SU-DHL-6 (cell line): Measurements from ENCODE around the gene TBC1D19.

Experiments
- EZH2phosphoT487 ChIP-seq: fragments of 200-600 bp; sonication (generic), shearing (Covaris generic); conservative IDR thresholded peaks from 2 replicates; pipeline ENCODE4 v1.6.1; 2018; ENCODE audit warnings: mild to moderate bottlenecking, antibody characterized with exemption, low read length, moderate library complexity, mixed read lengths
- TF ChIP-seq, protein P1 (sequence below): fragments of 200-600 bp; sonication (generic); IDR thresholded peaks from one replicate; pipeline ENCODE4 v1.5.1; 2017; ENCODE audit warnings: antibody characterized with exemption, mild to moderate bottlenecking, low read length, moderate library complexity; ENCODE audit not compliant: insufficient read depth, poor library complexity, severe bottlenecking

DNA sequence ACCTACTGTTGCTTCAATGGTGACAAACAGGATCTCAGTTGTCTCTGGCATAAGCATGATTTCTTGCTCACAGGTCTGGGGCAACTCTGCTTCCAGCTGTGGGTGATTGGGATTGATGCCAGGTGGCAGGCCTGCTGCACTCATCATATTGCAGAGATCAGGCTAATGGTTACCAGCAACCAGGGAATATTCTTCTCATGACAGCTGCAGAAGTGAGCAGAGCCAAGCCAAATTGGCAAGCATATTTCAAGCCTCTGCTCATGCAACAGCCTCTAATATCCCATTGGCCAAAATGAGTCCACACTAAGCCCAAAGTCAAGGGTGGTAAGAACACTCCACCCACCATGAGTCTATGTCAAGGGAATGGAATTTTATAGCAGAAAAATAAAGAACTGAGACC lies 26.7 kb upstream of the TBC1D19 start:
- TF ChIP-seq, protein P1, sequence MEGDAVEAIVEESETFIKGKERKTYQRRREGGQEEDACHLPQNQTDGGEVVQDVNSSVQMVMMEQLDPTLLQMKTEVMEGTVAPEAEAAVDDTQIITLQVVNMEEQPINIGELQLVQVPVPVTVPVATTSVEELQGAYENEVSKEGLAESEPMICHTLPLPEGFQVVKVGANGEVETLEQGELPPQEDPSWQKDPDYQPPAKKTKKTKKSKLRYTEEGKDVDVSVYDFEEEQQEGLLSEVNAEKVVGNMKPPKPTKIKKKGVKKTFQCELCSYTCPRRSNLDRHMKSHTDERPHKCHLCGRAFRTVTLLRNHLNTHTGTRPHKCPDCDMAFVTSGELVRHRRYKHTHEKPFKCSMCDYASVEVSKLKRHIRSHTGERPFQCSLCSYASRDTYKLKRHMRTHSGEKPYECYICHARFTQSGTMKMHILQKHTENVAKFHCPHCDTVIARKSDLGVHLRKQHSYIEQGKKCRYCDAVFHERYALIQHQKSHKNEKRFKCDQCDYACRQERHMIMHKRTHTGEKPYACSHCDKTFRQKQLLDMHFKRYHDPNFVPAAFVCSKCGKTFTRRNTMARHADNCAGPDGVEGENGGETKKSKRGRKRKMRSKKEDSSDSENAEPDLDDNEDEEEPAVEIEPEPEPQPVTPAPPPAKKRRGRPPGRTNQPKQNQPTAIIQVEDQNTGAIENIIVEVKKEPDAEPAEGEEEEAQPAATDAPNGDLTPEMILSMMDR: no peak
- no peak for TF ChIP-seq EZH2phosphoT487
